ENCODE data around the gene UBE2D1.

Gene UBE2D1

DNA sequence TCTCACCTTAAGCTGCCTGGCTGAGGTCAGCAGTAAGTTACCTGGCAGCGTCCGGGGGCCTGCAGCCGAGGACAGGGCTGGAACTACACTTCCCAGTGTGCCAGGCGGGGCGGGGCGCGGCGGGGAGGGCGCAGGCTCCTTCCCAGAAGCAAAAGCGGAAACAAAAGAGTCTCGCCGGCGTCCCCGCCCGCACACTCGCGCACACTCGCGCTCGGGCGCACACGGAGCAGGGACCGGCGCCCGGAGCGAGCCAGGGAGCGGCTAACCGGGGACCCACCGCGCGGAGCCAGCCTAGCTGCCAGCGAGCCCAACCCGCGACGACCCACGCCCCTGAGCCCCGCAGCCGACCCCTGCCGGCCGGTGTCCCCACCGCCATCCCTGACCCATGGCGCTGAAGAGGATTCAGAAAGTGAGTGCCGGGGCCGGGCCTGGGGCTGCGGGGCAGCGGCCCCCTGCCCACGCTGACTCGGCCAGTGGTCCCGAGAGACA lies at the start of gene UBE2D1:
TSS of gene UBE2D1 (plus strand) at position 190 of the 489 bp plus-strand sequence. CDS start at position 386, 196 bp downstream.
- peak; percentile 80 to 87 for DNase-seq (ENCODE audit: low read depth in 2 of 2)

- DNase-seq (ENCODE audit: low read depth in 2 of 2): peak in 1 of 2 donors; percentile 29
Measured at GRCh38 chr10:58291538-58292174, 43.1 kb upstream of the UBE2D1 start.

DNA sequence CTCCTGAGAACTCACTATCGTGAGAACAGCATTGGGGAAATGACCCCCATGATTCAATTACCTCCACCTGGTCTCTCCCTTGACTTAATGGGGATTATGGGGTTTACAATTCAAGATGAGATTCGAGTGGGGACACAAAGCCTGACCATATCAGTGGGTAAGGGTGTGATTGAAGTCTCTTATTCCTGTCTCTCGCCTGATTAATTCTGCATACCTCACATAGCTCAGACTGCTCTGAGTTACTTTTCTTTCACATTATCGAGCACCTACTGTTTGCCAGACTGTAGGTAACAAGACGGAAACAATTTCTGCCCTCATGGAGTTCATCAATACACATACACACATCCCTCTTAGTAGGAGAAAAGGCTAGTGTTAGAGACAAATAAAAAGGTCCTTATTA lies 40.8 kb upstream of the UBE2D1 start:
- DNase-seq (ENCODE audit: low read depth in 2 of 2): no peak

- DNase-seq (ENCODE audit: low read depth in 2 of 2): peak; percentile 31 to 51
Measured at GRCh38 chr10:58299580-58299979, 35.2 kb upstream of the UBE2D1 start.

GRCh38 chr10:58300676-58301075 lies 34.1 kb upstream of the UBE2D1 start:
- DNase-seq (ENCODE audit: low read depth in 2 of 2): no peak

GRCh38 chr10:58302254-58302653 lies 32.6 kb upstream of the UBE2D1 start:
- no peak for DNase-seq (ENCODE audit: low read depth in 2 of 2)

DNA sequence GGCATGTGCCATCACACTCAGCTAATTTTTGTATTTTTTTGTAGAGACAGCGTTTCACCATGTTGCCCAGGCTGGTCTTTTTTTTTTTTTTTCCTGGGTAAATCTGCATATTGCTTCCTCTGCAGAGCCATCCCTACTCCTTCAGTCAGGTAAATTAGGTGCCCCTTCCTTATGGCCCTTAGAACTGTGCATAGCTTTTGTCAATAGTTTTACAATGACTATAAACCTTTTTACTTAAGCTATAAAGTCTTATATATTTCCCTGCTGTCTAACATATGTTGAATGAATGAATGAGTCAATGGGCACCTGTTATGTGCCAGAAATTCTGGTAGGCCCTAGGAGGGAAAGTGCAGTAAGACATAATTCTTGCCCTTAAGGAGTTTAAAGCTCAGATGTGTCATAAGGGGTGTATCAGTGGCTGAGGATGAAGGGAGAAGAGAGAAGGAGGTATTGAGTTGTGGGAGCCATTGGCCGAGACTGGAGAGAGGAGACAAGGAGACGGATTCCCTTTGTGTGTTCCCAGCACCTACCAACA lies 30.6 kb upstream of the UBE2D1 start:
- DNase-seq (ENCODE audit: low read depth in 2 of 2): no peak

- DNase-seq (ENCODE audit: low read depth in 2 of 2): no peak
Measured at GRCh38 chr10:58305821-58306220, 29.0 kb upstream of the UBE2D1 start.

GRCh38 chr10:58307676-58308075 lies 27.1 kb upstream of the UBE2D1 start:
- DNase-seq (ENCODE audit: low read depth in 2 of 2): no peak

GRCh38 chr10:58311026-58311425 lies 23.8 kb upstream of the UBE2D1 start:
- DNase-seq (ENCODE audit: low read depth in 2 of 2): no peak

GRCh38 chr10:58316874-58317273 lies 17.9 kb upstream of the UBE2D1 start:
- no peak for DNase-seq (ENCODE audit: low read depth in 2 of 2)

DNA sequence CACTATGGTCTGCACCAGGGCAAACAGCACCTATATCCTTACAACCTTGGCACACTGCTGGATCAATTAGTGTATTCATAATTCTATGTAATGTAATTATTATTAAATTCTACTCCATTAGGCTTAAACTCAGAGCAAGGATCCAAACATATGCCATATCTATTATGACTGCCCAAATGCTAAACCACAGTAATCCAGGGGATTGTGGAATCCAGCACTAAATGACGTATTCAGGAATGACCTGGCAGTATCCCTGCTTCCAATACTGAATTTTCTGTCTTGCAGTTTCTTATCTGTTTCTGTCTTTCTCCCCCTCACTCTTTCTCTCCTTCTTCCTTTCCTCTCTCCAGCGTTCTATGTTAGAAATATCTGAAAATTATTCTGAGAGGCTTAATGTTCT lies 16.5 kb upstream of the UBE2D1 start:
- no peak for DNase-seq (ENCODE audit: low read depth in 2 of 2)

DNA sequence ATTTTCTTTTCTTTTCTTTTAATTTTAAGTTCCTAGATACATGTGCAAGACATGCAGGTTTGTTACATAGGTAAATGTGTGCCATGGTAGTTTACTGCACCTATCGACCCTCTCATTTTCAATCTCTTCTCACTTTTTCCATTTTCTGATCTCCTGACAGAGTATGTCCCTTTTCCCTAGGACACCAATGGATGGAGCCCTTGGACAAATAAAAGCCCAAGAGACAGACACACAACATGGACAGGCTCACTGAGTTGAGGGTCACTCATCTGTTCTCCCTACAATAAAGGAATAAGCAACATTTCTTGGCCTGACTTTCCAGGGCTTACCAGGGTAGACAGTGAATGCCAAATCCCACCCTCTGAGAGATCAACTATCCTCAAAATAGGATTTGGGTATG lies 15.2 kb upstream of the UBE2D1 start:
- DNase-seq (ENCODE audit: low read depth in 2 of 2): no peak

DNA sequence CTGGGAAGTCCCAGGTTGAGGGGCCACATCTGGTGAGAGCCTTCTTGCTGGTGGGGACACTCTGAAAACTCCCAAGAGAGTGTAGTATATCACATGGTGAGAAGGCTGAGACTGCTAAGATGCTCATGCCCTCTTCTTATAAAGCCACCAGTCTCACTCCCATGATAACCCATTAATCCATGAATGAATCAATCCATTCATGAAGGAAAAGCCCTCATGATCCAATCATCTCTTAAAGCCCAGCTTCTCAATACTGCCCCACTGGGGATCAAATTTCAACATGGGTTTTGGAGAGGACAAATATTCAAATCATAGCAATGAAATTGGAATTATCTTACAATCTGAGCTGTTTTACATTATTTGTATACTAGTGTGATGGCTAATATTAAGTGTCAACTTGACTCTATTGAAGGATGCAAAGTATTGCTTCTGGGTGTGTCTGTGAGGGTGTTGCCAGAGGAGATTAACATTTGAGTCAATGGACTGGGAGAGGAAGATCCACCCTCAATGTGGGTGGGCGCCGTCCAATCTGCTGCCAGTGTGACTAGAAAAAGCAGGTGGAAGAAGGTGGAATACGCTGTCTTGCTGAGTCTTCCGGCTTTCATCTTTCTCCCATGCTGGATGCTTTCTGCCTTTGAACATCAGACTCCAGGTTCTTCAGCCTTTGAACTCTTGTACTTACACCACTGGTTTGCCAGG lies 14.3 kb upstream of the UBE2D1 start:
- no peak for DNase-seq (ENCODE audit: low read depth in 2 of 2)

GRCh38 chr10:58322072-58322834 lies 12.6 kb upstream of the UBE2D1 start:
- no peak for DNase-seq (ENCODE audit: low read depth in 2 of 2)

GRCh38 chr10:58322835-58323209 lies 12.0 kb upstream of the UBE2D1 start:
- DNase-seq (ENCODE audit: low read depth in 2 of 2): no peak

GRCh38 chr10:58326967-58327381 lies 7.8 kb upstream of the UBE2D1 start:
- no peak for DNase-seq (ENCODE audit: low read depth in 2 of 2)

DNA sequence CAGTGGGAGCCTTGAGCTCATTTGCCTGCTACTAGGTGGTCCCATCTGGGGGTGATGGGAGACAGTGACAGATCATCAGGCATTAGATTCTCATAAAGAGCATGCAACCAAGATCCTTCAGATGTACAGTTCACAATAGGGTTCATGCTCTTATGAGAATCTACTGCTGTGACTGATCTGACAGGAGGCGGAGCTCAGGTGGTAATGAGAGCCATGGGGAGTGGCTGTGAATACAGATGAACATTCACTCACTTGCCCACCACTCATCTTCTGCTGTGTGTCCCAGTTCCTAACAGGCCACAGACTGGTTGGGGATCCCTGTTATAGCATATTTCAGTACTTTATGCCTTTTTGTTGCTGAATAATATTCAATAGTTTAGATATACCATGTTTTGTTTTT lies 6.6 kb upstream of the UBE2D1 start:
- no peak for DNase-seq (ENCODE audit: low read depth in 2 of 2)

- no peak for DNase-seq (ENCODE audit: low read depth in 2 of 2)
Measured at GRCh38 chr10:58330431-58330830, 4.4 kb upstream of the UBE2D1 start.

DNA sequence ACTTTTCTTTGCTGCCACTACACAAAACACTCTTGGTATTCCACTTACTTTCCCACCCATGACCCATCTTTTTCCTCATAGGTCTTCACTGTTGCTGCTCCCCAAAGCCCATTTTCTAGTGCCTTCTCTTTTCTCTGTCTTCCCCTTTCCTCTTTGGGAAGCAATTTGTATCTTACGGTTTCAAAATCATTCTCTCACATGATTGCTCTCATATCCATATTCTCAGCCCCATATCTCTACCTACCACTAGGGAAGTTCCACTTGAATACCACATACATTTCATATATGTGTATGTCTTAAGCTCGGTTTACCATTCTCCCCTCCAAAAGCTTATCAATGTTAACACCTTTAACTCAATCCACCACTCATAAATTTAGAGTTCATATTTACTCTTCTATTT lies 3.2 kb upstream of the UBE2D1 start:
- no peak for DNase-seq (ENCODE audit: low read depth in 2 of 2)

- peak in 1 of 2 donors; percentile 8 for DNase-seq (ENCODE audit: low read depth in 2 of 2)
Measured at GRCh38 chr10:58335306-58336005, 650 bp downstream of the UBE2D1 start.

DNA sequence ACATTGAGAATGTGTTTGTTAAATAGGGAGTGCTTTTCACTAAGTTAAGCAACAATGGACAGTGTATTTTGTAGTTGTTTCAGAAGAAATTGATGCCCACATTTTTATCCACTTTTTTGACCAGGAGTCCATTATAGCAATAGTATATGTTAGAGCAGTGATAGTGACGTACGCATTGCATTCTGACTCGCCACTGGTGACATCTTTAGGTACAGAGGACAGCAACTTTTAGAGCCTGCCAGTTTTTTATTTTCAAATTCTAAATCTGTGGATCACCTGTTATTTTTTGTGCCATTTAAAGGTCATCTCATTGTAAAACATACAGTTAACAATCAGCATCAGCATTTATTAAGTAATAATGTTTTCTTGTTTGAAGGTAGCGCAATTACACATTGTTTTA lies 1.4 kb downstream of the UBE2D1 start:
- DNase-seq (ENCODE audit: low read depth in 2 of 2): no peak

Measured in stimulated activated CD4-positive, alpha-beta T cell treated with anti-CD3 and anti-CD28 coated beads, Interleukin-1b, Interleukin-23, amount 100 ng/mL, for 4 hours (primary cell).